Activated CD4-positive, alpha-beta T cell treated with anti-CD3 and anti-CD28 coated beads for 48 hours (primary cell): ENCODE data around the gene CIC.
"Not testable (repeated sequence)": the region's sequence is repeated elsewhere in the genome, so short reads cannot be mapped to it uniquely, and the experiment has no call there.

Experiments used
- DNase-seq: peaks from one replicate; pipeline ENCODE4 v3.0.0-alpha.2; 2020

The CIC gene

DNA sequence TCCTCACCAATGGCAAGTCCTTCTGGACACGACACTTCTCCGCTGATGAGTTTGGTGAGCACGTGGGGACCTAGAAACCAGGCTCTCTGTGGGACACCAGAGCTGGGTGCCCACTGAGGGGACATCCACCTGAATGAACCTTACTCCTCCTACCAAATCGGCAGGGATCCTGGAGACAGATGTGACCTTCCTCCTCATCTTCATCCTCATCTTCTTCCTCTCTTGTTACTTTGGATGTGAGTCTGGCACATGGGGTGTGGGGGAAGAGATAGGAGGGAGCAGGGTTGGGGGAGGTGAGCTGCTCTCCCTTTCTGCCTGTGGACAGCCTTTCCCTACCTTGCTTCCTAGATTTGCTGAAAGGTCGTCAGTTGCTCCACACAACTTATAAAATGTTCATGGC is 46.0 kb downstream of the CIC start:
- no peak for DNase-seq

DNA sequence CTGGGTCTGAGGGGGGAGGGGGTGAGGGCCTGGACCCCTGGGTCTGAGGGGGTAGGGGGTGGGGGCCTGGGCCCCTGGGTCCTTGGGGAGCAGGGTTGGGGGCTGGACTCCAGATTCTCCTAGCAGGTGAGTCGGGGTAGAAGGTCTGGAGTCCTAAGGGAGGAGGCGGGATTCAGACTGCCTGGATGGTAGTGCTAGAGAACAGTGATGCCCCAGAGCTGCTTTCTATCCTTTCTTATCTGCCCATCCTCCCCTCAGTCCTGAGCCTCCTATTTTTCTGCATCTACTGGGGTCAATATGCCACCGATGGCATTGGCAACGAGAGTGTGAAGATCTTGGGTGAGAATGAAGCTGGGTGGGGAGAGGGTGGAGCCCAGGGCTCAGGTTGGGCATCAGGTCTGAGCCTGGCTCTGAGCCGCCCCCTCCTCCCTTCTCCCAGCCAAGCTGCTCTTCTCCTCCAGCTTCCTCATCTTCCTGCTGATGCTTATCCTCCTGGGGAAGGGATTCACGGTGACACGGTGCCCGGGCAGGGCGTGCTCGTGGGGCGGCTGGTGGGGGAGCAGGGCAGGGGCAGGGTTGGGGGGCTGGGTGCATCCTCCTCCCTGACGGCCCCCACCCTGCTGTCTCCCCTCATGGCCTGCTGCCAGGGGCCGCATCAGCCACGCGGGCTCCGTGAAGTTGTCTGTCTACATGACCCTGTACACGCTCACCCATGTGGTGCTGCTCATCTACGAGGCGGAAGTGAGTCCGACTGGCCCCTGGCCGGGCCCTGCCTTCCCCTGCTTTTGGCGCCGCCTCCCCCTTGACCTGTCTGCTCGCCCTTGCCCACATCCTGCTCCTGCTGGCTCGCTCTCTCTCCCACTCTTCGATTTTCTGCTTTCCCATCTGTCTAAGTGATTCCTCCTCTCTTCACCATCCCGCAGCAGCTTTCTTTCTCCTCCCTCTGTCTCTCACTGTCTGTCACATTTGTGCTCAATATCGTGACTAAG is 47.5 kb downstream of the CIC start:
- no peak for DNase-seq

DNA sequence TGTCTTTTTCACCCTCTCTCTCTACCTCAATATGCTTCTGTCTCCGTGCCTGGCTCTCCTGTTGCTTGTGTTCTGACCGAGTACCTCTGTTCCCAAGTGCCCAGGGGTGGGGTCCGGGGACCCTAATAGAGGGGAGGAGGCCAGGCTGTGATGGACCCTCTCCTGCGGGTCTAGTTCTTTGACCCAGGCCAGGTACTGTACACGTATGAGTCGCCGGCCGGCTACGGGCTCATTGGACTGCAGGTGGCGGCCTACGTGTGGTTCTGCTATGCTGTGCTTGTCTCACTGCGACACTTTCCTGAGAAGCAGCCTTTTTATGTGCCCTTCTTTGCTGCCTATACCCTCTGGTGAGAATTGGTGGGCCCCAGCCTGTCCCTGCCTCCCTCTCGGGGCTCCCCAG is 48.5 kb downstream of the CIC start:
- DNase-seq, result no peak

DNA sequence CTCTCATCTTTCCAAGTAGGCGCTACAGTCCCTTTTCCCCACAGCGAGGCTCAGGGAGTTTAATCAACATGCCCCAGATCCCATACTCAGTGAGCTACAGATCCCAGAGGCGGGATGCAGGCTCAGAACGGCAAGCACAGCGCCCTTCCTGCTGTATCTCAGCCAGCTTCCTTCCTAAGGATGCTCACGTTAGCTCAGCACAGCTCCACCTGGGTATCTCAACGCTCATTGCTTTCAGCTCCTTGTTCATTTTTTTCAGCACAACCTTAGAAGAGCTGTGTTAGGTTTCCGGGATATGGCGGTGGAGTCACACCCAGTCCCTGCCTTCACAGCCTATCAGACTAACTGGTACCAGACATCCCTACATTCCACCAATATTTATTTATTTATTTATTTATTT is 53.3 kb downstream of the CIC start:
- DNase-seq, result no peak

DNA sequence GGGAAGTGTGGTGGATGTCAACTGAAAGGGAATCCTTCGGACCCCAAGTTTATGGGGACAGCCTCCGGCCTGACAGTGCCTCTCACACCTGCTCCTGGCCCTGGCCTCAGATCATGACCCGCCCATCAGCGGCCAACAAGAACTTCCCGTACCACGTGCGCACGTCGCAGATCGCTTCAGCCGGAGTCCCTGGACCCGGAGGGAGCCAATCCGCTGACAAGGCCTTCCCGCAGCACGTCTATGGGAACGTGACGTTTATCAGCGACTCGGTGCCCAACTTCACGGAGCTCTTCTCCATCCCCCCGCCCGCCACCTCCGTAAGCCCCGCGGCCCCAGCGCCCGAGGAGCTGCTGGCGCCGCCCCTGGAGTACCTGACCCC is 54.4 kb downstream of the CIC start:
- no peak for DNase-seq

DNA sequence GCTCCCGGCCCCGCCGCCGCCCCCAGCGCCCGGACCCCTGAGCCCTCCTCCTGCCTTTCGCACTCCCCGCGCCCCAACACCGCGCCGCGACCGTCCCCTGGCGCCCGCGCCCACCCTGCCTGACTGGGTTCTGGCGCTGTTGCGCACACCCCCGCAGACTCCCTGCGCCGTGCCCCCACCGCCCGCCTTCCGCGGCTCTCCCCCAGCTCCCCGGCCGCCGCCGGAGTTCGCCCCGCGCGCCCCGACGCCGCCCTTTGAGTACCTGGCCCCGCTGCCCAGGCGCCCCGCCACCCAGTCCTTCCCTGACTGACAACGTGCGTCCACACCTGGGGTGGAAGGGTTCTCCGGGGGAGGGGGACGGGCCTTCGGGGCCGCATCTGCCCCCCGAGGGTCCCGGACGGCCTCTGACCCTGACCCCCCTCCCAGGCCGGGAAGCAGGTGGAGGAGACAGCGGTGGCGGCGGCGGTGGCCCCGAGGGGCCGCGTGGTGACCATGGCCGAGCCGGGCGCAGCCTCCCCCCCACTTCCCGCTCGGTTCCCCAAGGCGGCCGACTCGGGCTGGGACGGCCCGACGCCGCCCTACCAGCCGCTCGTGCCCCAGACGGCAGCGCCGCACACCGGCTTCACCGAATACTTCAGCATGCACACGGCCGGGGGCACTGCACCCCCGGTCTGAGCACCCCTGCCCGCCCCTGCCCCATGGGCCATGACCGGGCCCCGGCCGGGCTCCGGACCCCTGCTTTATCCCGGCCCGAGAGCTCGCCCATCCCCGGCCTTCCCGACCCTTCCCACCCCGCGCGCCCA is 55.0 kb downstream of the CIC start:
- DNase-seq, result peak; percentile 41

DNA sequence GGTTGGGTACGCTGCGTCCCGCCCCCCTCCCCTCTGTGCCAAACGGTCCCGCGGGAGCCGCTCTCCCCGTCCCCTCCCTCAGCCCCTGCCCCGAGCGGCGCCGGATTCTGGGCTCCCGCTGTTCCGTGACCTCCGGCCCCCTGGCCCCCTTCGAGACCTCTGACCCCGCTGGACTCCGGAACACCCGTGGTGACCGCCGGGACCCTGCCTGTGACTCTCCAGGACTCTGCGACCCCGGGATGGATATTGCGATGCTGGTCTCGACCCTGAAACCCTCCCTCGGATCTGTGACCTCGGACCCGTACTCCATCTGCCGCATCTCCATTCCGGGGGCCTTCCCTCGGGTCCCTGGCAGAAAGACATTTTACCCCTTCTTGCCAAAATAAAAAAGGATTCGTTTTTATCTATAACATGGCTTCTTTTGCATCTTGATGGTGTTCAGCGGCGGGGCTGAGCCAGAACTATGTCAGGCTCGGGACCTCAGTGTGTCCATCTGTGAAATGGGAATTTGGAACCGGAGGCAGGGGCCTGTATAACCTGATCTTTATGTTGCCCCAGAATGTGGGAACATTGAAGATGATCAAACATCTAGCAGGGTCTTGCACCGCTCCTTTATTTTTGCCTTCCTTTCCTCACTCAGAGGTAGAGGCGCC is 55.7 kb downstream of the CIC start:
- DNase-seq, result no peak

DNA sequence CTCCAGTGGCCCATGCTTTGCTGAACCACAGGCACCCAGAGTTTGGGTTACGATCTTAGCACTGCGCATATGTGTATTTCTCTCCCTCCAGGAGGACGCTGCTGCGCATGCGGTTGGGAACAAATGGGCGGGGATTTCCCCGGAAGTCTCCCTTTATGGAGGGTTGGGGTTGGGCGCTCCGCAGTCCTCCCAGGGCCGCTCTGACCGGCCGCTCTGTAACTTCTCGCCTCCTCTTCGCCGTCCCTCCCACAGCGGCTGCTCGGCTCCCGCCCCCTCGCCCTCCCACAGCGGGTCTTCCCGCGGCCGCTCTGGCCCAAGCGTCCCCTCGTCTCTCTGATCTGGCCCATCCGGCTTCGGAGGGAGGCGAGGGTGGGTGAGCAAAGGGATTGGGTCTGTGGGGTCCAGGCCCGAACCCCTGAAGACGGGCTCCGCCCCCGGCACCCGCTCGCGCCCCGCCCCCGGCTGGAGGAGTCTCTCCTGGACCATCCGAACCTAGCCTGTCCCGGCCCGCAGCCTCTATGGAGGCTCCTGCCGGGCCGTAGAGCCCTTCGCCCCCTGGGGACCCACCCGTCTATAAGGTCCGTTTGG is 56.4 kb downstream of the CIC start, which contains the start of gene MEGF8:
Gene MEGF8 (plus strand): TSS at position 328 of the 588 bp plus-strand sequence. CDS start 609 bp downstream, outside the sequence.
- DNase-seq, result peak; percentile 99

DNA sequence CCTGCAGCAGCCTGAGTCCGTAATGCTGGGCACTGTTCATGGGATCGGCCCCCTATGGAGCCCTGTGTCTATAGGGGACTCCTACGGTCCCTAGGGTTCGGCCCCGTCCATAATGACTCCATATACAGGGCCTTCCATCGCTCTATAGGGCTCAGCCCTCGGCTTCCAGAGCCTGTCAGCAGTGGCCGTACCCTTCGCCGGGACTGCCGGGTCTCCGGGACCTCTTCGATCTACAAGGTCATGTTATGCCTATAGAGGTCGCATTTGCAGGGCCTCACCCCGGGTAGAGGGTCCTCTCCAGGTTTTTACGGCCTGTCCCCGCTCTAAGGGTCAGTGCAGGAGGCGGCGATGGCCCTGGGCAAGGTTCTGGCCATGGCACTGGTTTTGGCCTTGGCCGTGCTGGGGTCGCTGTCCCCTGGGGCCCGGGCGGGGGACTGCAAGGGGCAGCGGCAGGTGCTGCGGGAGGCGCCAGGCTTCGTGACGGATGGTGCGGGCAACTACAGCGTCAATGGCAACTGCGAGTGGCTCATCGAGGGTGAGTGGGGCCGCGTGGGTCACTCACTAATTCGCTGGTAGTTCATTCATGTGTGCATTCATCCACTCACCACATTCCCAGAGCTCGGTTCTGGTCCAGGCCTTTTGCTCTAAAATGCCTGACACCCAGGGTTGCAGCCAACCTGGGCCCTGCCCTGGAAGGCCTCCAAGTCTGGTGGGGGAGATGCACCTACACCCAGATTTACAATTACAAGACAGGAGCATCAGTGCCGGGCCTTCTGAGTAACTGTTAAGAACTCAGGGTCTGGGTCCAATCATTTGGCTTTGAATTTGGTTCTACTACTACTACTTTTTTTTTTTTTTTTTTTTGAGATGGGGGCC is 57.1 kb downstream of the CIC start:
- peak; percentile 45 for DNase-seq

DNA sequence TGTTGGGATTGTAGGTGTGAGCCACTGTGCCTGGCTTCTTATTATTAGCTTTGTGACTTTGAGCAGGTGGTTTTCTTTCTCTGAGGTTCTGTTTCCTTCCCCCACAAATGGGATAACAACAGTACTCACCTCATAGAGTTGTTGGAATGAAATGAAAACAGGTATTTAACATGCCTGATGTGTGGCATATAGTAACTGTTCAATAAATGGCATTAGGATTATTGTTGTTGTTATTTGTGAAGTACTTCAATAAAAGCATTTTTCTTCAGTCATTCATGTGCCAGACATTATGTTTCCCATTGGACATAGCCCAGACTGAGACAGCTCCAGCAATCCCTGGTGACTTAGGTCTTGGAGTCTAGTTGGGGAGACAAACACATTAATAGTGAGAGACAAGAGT is 57.9 kb downstream of the CIC start:
- no peak for DNase-seq

DNA sequence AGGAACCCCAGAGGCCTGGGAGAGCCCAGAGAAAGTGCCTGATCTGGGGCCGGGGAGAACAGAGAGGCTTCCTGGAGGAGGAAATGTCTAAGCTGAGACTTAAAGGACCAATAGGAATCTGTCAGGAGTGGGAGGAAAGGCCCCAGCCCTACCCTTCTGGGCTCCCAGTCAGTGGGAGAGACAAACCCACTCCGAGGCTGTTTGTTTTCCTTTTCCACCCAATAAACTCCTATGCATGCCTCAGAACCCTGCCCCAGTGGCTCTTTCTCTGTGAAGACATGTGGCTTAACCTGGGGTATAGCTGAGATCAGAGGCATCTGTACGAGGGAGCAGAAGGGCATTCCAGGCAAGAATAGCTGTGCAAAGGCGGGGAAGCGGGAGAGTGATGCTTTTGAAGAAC is 58.3 kb downstream of the CIC start:
- DNase-seq, result no peak

DNA sequence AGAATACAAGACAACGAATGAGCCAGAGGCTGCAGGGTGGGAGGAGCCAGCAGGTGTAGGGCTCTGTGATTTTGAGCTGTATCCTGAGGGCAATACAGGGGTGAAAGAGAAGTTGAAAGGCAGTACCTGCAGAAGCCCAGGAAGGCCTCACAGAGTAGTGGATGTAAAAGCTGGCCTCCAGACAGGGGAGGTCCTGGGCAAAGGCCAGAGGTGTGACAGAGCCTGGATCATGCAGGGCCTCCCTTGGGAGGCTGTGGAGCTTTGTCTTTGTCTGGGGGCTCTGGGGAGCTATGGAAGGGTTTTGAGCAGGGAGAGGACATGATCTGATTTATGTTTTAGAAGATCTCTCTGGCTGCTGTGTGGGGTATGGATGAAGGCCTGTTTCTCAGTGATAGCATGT is 59.1 kb downstream of the CIC start:
- DNase-seq, result no peak

DNA sequence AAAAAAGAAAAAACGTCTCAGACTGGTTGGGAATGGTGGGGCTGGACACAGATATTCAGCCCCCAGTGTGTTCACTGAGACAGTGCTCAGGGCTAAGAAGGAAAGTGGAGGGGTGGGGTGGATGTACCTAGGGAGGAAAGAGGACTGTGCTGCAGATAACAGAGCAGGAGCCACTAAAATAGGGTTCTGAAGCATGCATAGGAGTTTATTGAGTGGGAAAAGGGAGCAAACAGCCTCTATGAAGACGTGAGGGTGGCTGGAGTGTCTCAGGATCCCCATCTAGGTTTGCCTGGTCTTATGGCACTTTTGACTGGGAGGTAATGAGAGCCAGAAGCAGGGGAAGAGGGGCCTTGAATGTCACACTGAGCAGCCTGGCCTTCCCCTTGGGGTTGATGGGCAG is 59.8 kb downstream of the CIC start:
- DNase-seq, result no peak

DNA sequence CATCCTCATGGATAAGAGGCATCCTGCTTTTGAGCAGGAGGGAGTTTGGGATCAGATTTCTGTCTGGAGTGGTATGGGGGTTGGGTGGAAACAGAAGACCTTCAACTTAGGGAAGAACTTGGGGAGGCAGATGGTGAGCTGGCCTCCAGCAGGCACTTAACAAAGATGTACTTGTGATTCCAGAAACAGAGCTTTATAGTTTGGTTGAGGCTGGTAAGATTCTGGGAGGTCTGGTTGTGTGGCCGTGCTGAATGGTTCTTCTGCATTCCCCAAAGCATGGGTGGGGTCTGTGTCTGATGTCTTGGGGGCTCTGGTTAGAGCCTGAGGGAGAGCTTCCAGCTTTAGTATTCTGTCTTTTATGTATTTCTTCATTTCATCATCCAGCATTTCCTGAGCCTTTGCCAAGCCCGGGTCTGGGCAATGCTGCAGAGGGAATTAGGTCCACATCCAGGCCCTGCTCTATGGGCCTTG is 61.2 kb downstream of the CIC start:
- DNase-seq, result no peak

DNA sequence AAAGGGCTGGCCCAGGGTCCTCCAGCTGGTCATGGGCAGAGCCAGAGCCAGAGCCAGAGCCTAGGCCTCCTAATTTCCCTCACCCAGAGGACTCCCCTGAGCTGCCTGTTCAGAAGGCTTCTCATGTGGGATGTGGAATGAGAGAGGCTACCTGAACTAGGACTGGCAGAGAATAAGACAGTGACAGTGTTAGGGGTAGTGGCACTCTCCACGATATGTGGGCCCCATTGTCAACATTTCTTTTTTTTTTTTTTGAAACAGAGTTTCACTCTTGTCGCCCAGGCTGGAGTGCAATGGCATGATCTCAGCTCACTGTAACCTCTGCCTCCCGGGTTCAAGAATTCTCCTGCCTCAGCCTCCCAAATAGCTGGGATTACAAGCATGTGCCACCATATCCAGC is 62.3 kb downstream of the CIC start:
- not testable (repeated sequence) for DNase-seq

DNA sequence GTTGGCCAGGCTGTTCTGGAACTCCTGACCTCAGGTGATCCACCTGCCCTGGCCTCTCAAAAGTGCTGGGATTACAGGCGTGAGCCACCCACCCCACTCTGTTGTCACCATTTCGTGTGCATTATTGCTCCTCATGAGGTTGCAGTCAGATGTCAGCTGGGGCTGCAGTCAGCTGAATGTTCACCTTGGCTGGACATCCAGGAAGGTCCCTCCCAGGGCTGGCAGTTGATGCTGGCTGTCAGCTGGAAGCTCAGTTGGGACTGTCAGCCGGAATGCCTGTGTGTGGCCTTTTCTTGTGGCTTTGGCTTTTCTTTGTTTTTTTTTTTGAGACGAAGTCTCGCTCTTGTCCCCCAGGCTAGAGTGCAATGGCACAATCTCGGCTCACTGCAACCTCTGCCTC is 63.0 kb downstream of the CIC start:
- no peak for DNase-seq

DNA sequence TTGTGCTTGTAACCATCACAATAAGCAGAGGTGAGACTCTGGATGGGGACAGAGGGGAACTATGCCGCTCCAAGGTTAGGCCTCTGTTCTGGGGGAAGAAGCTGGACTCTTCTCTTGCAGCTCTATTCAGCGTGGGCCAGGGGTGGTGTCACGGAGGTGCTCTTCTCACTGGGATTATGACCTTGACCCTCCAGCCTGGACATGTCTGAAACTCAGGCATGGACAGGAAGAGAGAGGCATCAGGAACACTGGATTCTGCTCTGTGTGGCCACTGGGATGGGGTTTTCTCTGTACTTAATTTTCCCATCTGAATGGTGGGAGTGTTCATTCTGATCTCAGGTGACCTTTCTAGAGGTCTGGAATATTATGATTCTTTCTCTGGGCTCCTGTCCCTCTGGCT is 64.0 kb downstream of the CIC start:
- DNase-seq, result no peak

DNA sequence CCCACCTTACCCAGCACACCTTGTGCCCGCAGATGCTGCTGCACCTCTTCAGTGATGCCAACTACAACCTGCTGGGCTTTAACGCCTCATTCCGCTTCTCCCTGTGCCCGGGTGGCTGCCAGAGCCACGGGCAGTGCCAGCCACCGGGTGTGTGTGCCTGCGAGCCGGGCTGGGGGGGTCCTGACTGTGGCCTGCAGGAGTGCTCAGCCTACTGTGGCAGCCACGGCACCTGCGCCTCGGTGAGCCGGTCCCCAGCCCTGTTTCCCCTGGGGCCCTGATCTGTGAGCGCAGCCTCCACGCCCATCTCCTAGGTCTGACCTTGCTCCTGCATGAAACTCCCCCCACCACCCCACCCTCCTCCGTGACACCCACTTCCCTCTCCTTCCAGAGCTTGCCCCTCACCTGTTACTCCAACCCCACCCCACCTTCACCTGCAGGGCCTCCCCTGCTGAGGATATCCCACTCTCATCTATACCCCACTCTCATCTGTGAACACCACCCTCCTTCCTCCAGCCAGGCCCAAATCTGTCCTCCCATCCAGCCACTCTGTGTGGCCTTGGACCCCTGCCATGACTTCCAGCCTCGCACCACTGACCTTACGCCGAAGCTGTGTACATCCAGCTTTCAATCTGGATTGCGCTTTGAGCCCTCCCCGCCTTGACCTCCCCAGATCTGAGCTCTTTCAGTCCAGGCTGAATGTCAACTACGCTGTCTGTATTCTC is 65.1 kb downstream of the CIC start:
- DNase-seq, result no peak

DNA sequence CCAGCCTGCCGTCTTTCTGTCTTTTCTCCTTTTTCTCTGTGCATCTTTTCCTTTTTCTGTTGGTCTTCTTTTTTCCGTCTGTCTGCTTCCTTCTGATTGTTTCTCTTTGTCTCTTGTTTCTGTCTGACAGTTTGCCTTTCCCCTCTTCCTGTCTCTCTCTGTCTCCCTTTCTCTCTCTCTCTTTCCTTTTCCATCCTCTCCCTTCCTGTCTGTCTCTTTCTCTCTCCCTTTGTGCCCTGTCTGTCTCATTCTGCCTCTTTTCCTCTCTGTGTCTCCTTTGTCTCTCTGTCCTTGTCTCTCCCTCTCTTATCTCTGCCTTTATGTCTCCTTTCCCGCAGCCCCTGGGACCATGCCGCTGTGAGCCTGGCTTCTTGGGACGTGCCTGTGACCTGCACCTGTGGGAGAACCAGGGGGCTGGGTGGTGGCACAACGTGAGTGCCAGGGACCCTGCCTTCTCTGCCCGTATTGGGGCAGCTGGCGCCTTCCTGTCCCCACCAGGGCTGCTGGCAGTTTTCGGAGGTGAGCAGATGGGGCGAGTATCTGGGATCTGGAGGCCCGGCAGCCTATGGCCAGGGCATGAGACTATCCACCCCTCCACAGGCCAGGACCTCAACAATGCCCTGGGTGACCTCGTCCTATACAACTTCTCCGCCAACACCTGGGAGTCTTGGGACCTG is 65.8 kb downstream of the CIC start:
- DNase-seq, result no peak

DNA sequence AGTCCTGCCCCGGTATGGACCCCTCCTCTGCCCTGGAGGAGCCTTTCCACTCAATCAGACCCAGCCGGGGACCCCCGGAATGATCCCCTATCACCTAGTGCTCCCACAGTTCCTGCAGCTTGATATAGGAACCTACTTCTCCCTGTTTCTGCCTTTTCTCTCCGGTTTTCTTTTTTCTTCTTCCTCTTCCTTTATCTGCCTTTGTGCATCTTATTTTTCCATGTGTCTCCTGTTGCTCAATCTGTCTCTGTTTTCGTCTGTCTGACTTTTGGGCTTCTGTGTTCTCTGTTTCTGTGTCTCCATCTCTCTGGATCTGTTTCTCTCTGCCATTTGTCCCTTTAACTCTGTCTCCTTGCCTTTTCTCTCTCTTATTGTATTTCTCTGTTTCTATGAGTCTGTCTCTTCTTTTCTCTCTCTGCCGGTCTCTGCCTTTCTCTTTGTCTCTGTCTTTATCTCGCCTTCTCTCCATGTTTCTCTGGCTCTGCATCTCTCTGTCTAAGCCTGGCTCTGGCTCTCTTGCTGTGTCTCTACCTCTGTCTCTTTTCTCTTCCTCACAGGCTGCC is 66.4 kb downstream of the CIC start:
- DNase-seq, result no peak
